ENCODE data around the gene MLN.

The MLN gene

DNA sequence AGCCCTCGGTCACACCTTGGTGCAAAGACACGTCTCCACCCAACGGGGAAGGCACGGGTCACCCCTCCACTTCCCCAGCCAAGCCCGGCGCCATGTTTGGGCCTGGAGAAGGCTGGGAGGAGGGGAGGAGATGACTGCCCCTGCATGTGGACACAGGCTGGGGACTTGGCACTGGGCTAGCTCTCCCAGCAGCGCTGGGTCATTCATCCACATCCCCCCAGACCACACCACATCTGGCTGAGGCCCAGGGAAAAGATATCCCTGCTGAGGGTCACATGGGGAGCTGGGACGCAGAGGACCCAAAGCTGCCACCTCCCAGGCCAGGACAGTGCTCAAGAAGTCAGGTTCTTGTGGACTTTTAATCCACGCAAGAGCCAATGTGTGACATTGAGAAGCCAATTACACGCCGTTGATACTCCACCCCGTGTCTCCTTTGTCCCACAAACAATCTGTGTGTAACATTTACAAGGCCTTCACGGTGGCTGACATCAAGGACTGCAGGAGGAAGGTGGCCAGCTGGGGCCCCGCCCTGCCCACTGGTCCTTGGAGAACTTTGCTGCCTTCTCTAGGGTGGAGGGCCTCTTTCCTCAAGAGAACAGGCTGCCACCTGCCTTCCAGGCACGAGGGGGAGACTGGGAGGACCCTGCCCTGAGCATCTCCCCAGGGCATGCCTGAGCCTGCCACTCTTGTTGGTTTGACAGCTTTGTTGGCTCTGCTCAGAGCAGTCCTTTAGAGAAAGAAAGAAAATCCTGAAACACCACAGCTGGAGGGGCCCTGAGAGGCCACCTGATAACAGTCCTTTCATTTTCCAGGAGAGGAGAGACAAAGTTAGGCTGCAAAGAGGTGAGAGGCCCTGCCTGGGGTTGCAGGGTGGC is 51.8 kb downstream of the MLN start:
- no peak for DNase-seq

DNA sequence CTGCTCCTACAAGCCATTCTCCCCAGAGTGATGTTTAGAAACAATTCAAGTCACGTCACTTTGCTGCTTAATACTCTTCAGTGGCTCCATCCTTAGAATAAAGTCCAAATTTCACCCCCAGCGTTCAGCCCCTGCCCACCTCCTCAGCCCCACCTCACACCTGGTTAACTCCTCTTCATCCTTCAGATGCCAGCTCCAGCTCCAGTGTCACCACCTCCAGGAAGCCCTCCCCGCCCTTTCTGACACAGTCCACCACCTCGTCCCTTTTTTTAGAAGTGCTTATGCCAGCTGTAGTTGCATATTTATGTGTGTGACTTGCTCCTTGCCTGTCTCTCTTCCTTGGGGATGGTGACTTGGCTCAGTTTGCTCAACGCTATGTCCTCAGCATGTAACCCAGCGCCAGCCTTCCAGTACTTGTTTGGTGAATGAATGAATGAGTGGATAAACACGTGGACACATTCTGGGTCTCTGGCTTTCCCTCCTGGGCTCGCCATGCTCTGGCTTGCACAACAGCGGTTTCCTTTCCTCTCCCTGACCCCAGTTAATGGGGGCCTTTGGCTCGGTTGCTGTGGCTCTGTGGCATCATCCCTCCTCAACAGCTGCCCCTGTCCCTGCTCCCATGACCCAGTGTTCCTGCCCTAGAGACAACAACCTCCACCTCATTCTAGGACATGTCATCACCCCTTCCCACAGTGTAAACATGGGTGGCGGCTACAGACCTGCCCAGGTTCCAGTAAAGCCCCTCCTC is 53.4 kb downstream of the MLN start:
- no peak for DNase-seq

DNA sequence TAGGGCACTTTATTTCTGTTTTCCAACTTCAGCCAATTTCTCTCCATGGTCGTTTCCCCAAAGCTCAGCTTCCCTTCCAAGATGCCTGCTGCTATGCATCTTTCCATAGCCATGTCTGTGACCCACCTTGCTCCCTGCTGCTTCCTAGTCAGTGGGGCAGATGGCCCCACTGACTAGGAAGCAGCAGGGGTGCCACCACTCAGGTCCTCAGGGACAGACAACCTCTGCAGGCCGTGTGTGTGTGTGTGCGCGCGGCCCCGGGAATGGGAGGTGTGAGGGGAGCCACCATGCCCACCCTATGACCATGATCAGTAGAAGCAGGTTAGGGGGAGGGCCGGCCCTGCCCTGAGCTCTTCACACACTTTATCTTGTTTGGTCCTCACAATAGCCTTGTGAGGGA is 54.4 kb downstream of the MLN start:
- DNase-seq, result no peak

DNA sequence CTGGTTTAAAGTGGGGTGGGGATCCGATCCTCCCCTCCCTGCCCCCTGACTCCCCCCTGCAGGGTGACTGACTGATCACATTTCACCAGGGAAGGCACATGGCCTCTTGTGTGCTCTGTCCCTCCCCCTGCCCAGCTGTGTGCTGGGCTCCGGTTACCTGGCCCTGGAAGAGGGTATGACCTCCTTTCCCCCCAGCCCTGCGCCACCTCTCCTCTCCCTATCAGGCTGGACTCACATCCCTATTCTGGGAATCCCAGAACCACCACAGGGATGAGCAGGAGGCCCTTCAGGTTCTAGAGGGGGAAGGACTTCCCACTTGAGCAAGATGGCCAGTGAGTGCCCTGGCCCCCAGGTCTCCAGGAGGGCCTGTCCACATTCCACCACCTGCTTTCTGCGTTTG is 55.0 kb downstream of the MLN start:
- no peak for DNase-seq

GRCh38 chr6:33747823-33748222 is 56.0 kb downstream of the MLN start:
- DNase-seq, result no peak

DNA sequence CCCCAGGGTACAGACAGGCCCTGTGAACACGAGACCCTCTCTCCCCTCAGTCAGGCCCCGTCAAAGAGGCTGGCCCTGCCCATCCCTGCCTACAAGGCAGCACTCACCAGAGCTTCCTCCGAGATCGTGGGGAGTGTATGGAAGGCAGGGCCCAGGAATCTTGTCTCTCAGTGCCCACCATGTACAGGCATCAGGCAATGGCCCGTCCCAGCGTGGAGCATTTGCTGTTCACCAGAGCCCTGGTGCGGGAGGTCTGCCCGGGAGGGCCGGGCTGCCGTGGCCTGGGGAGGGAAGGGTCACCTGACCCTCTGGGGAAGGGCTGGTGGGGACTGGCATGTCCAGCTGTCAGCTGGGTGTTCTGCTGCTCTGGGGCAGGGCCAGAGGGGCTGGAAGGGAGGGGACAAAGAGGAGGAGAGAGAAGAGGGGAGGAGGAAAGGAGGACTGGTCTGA is 57.1 kb downstream of the MLN start, which contains the start of gene IP6K3:
Gene IP6K3, minus strand, starts transcription at position 255 of the 450 bp plus-strand sequence. CDS start 11,429 bp downstream, outside the sequence.
- DNase-seq, result no peak

DNA sequence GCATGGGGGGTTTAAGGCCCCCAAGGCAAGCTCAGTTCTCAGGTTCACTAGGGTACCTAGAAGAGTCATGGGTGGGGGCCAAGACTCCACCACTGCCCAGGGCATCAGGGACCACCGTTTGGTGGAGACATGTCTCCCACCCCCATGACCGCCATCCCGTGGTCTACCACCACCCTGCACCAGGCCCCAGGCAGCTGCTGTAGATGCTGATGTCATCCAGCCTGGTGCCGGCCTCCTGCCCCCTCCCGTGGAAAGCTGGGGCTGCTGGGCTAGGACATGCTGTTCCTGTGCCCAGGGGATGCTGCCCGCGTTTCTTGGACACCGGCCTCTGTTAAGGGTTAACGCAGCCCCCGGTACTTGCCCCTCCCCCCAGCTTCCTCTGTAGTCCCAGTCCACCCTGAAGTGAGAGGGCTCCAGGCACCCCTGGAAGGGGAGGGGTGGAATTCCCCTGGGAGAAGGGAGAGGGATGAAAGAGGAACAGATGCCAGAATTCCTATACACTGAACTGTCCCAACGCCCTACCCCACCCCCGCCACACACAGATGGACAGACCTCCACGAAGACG is 57.7 kb downstream of the MLN start:
- no peak for DNase-seq

DNA sequence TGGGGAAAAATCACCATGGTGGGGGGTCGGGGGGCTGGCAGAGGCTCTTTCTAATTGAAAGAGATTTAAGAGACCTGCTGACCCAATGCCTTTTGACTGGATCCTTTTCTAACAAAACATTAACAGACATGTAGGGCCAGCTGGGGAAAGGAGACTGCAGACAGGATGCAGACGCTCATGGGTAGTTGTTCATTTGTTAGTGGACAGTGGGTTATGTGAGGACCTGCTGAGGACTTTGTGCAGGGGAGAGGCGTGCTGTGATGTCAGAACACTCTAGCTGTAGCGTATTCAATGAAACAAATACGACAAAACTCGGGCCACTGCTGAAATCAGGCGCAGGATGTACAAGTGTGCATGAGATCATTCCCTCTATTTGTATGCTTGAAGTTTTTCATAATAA is 58.3 kb downstream of the MLN start:
- no peak for DNase-seq

- no peak for DNase-seq
These were observed 58.8 kb downstream of the MLN start for GRCh38 chr6:33744895-33745546.
